ENCODE results near the gene PPARA.

- no peak for TF ChIP-seq CHD2 (IDR thresholded peaks at IDR 0.05; ENCODE audit: low read length, partially characterized antibody)
- TF ChIP-seq CTCF (IDR thresholded peaks at IDR 0.05), result no peak
- no peak for TF ChIP-seq RAD21 (IDR thresholded peaks at IDR 0.05; ENCODE audit: low read length)
- TF ChIP-seq TEAD4 (IDR thresholded peaks at IDR 0.05; ENCODE audit: borderline replicate concordance, insufficient read depth), result no peak
- TF ChIP-seq MAX (IDR thresholded peaks at IDR 0.05; ENCODE audit: low read depth), result no peak
- no peak for TF ChIP-seq POLR2AphosphoS5 (IDR thresholded peaks at IDR 0.05; ENCODE audit: low read depth, low read length)
- TF ChIP-seq MXI1 (IDR thresholded peaks at IDR 0.05; ENCODE audit: low read depth, low read length), result no peak
- no peak for TF ChIP-seq JUND (IDR thresholded peaks at IDR 0.05)
Observed at GRCh38 chr22:46219636-46220035, 69.3 kb downstream of the PPARA start.
